Body of pancreas (tissue), 4 donors: ENCODE results near the gene DEGS1.

Source experiments
- CTCF ChIP-seq, 7 experiments: fragments of 450-650 bp in 4 of 7; fragments of 200-600 bp in 3 of 7; sonication (generic) in 3 of 7; IDR thresholded peaks; one replicate each; pipeline ENCODE4 v1.5.1; 2016 to 2019; ENCODE audit warnings: antibody characterized with exemption in 7 of 7
- POLR2A ChIP-seq, 3 donors: fragments of 450-650 bp; IDR thresholded peaks; one replicate each; pipeline ENCODE4 v1.6.1; 2016; ENCODE audit warnings: antibody characterized with exemption in 3 of 3, mild to moderate bottlenecking in 2 of 3

GRCh38 chr1:224149709-224150108 is 33.3 kb upstream of the DEGS1 start:
- no peak for TF ChIP-seq CTCF (IDR thresholded peaks at IDR 0.05)
- TF ChIP-seq POLR2A (IDR thresholded peaks at IDR 0.05): no peak
